IMR-90 (cell line): Measurements from ENCODE around the gene CADM2. TPM values are rescaled to one million over a fixed set of nuclear protein-coding genes. Genes with fewer than 3 reads are reported as not detected.

ENCODE experiments used
- ATAC-seq: fragments of 200-7000 bp; cut with Tn5 transposase; 2 replicates; pipeline ENCODE4 v1.9.1; 2020; ENCODE audit warnings: low read depth, mild to moderate bottlenecking, moderate library complexity
- BruUV-seq: library from RNA; stranded (reverse); fragments of 400-500 nt; replicated peaks from 2 replicates; lab custom pipeline; 2021; lab: Mats Ljungman, UMichigan
- CTCF ChIA-PET: fragments of 300-600 bp; formaldehyde crosslinking; extraction: SDS; loops from one replicate; lab custom pipeline; 2021; ENCODE audit warnings: antibody characterized with exemption; lab: Yijun Ruan, JAX
- POLR2A ChIA-PET: fragments of 300-600 bp; sonication (Branson Sonifier 250); formaldehyde crosslinking; loops from one replicate; lab custom pipeline; 2022; ENCODE audit warnings: antibody characterized with exemption; ENCODE audit not compliant: unreplicated experiment; lab: Charles Lee
- DNase-seq: peaks from one replicate; pipeline ENCODE4 v3.0.0; 2013
- H2AFZ ChIP-seq: replicated peaks from 2 replicates; pipeline ENCODE3; 2013; ENCODE audit warnings: low read length, mild to moderate bottlenecking; ENCODE audit not compliant: poor library complexity
- H2AK5ac ChIP-seq: 2 replicates; pipeline ENCODE4 v1.6.1; 2013; ENCODE audit warnings: low read depth, low read length, inconsistent platforms
- H2AK9ac ChIP-seq: replicated peaks from 2 replicates; pipeline ENCODE3; 2013; ENCODE audit warnings: mild to moderate bottlenecking, low read depth, low read length, moderate library complexity; ENCODE audit not compliant: poor library complexity
- H2BK120ac ChIP-seq: 2 replicates; pipeline ENCODE4 v1.6.1; 2013; ENCODE audit warnings: low read depth, low read length, inconsistent platforms
- H2BK15ac ChIP-seq: 3 replicates; pipeline ENCODE4 v1.6.1; 2013; ENCODE audit warnings: low read depth, low read length, inconsistent platforms
- H2BK20ac ChIP-seq: 2 replicates; pipeline ENCODE4 v1.6.1; 2013; ENCODE audit warnings: low read depth, mild to moderate bottlenecking, inconsistent platforms, low read length, moderate library complexity
- H2BK5ac ChIP-seq: 2 replicates; pipeline ENCODE4 v1.6.1; 2013; ENCODE audit warnings: mild to moderate bottlenecking, low read depth, low read length, inconsistent platforms; ENCODE audit not compliant: poor library complexity, severe bottlenecking
- H3K14ac ChIP-seq: replicated peaks from 2 replicates; pipeline ENCODE4 v1.6.1; 2013; ENCODE audit warnings: low read depth, low read length, inconsistent platforms
- H3K18ac ChIP-seq: 2 replicates; pipeline ENCODE4 v1.6.1; 2013; ENCODE audit warnings: low read depth, low read length, control low read depth
- H3K23ac ChIP-seq: 2 replicates; pipeline ENCODE4 v1.6.1; 2013; ENCODE audit warnings: low read depth, low read length, inconsistent platforms
- H3K27ac ChIP-seq: 2 replicates; pipeline ENCODE4 v1.5.1; 2013; ENCODE audit warnings: mild to moderate bottlenecking, control low read depth, low read length; ENCODE audit not compliant: insufficient read depth
- H3K27me3 ChIP-seq: 2 replicates; pipeline ENCODE4 v1.6.1; 2013; ENCODE audit warnings: low read length; ENCODE audit not compliant: control insufficient read depth, insufficient read depth
- H3K36me3 ChIP-seq: 2 replicates; pipeline ENCODE4 v1.6.1; 2013; ENCODE audit warnings: low read length, mixed read lengths; ENCODE audit not compliant: control insufficient read depth, insufficient read depth
- H3K4ac ChIP-seq: 2 replicates; pipeline ENCODE4 v1.6.1; 2013; ENCODE audit warnings: low read depth, low read length, inconsistent platforms
- H3K4me1 ChIP-seq: 2 replicates; pipeline ENCODE4 v1.6.1; 2013; ENCODE audit warnings: low read length, mixed read lengths; ENCODE audit not compliant: control insufficient read depth, insufficient read depth
- H3K4me2 ChIP-seq: 2 replicates; pipeline ENCODE4 v1.6.1; 2013; ENCODE audit warnings: low read depth, mild to moderate bottlenecking, control low read depth, low read length, moderate library complexity
- H3K4me3 ChIP-seq: 2 replicates; pipeline ENCODE4 v1.5.1; 2013; ENCODE audit warnings: low read depth, mild to moderate bottlenecking, control low read depth, low read length, moderate library complexity; ENCODE audit not compliant: insufficient read depth
- H3K56ac ChIP-seq: 2 replicates; pipeline ENCODE4 v1.6.1; 2013; ENCODE audit warnings: low read length, inconsistent platforms; ENCODE audit not compliant: insufficient read depth; ENCODE audit errors: extremely low read depth
- H3K79me1 ChIP-seq, 2 experiments: 2 replicates each; pipeline ENCODE4 v1.6.1; 2013; ENCODE audit warnings: low read length in 2 of 2, inconsistent platforms in 1 of 2, low read depth in 1 of 2
- H3K9ac ChIP-seq: 2 replicates; pipeline ENCODE4 v1.6.1; 2013; ENCODE audit warnings: low read depth, low read length, control low read depth
- H3K9me1 ChIP-seq: 2 replicates; pipeline ENCODE4 v1.6.1; 2013; ENCODE audit warnings: low read length, inconsistent platforms; ENCODE audit not compliant: insufficient read depth
- H3K9me3 ChIP-seq: 2 replicates; pipeline ENCODE4 v1.6.1; 2013; ENCODE audit warnings: low read length; ENCODE audit not compliant: control insufficient read depth, insufficient read depth
- H4K20me1 ChIP-seq: 2 replicates; pipeline ENCODE4 v1.6.1; 2013; ENCODE audit warnings: low read length, inconsistent platforms; ENCODE audit not compliant: insufficient read depth
- H4K5ac ChIP-seq: 2 replicates; pipeline ENCODE4 v1.6.1; 2013; ENCODE audit warnings: mild to moderate bottlenecking, low read depth, low read length, control low read depth
- H4K8ac ChIP-seq, 2 experiments: 2 replicates each; pipeline ENCODE4 v1.6.1; 2013; ENCODE audit warnings: low read depth in 2 of 2, low read length in 2 of 2, control low read depth in 1 of 2, inconsistent platforms in 1 of 2
- H4K91ac ChIP-seq: 2 replicates; pipeline ENCODE4 v1.6.1; 2013; ENCODE audit warnings: low read depth, low read length, inconsistent platforms; ENCODE audit not compliant: insufficient read depth
- BHLHE40 ChIP-seq: fragments of 150-350 bp; IDR thresholded peaks from 2 replicates; pipeline ENCODE4 v1.6.1; 2016; ENCODE audit warnings: mild to moderate bottlenecking, low read depth, low read length
- CEBPB ChIP-seq: IDR thresholded peaks from 2 replicates; pipeline ENCODE4 v1.6.1; 2012; ENCODE audit warnings: low read depth, low read length, improper control_type of control experiment
- CHD1 ChIP-seq: IDR thresholded peaks from 2 replicates; pipeline ENCODE4 v1.6.1; 2012; ENCODE audit warnings: low read depth, low read length, improper control_type of control experiment
- FOS ChIP-seq: fragments of 150-350 bp; IDR thresholded peaks from 2 replicates; pipeline ENCODE4 v1.6.1; 2016; ENCODE audit warnings: low read depth, low read length
- MAFK ChIP-seq: IDR thresholded peaks from 2 replicates; pipeline ENCODE4 v1.6.1; 2012; ENCODE audit warnings: low read depth, low read length, improper control_type of control experiment
- MAZ ChIP-seq: IDR thresholded peaks from 2 replicates; pipeline ENCODE4 v1.6.1; 2012; ENCODE audit warnings: low read depth, mild to moderate bottlenecking, low read length, improper control_type of control experiment, moderate library complexity, borderline replicate concordance
- MXI1 ChIP-seq: IDR thresholded peaks from 2 replicates; pipeline ENCODE4 v1.6.1; 2012; ENCODE audit warnings: low read depth, mild to moderate bottlenecking, low read length, moderate library complexity, borderline replicate concordance
- NFE2L2 ChIP-seq: fragments of 150-350 bp; IDR thresholded peaks from 2 replicates; pipeline ENCODE4 v1.6.1; 2016; ENCODE audit warnings: low read depth, mild to moderate bottlenecking, low read length
- POLR2A ChIP-seq: IDR thresholded peaks from 2 replicates; pipeline ENCODE4 v1.6.1; 2012; ENCODE audit warnings: mild to moderate bottlenecking, low read depth, low read length
- RAD21 ChIP-seq: IDR thresholded peaks from 2 replicates; pipeline ENCODE4 v1.6.1; 2012; ENCODE audit warnings: low read length, improper control_type of control experiment
- RCOR1 ChIP-seq: IDR thresholded peaks from 2 replicates; pipeline ENCODE4 v1.6.1; 2012; ENCODE audit warnings: mild to moderate bottlenecking, low read length, improper control_type of control experiment; ENCODE audit not compliant: insufficient replicate concordance
- RFX5 ChIP-seq: IDR thresholded peaks from 2 replicates; pipeline ENCODE4 v1.8.0; 2012; ENCODE audit warnings: low read depth, mild to moderate bottlenecking, low read length, moderate library complexity
- SMC3 ChIP-seq: fragments of 150-350 bp; IDR thresholded peaks from 2 replicates; pipeline ENCODE4 v1.6.1; 2016; ENCODE audit warnings: low read depth, mild to moderate bottlenecking, antibody characterized with exemption, low read length, moderate library complexity
- WGBS, 2 experiments: methylation state at CpG; one replicate each; pipeline versions ENCODE4 v1.1.5 to v1.1.7; 2013; ENCODE audit warnings: missing lambda C conversion rate in 2 of 2; ENCODE audit not compliant: insufficient read length in 1 of 2; ENCODE audit errors: extremely low coverage in 2 of 2; 5-methylcytosine and 5-hydroxymethylcytosine counted together
- dilution Hi-C: fragments of 300-500 bp; cut with HindIII; formaldehyde crosslinking; loops from one replicate; pipeline ENCODE4 v1.14.3; 2018; ENCODE audit warnings: low sequenced_read_pairs; ENCODE audit not compliant: unreplicated experiment
- in situ Hi-C: fragments of 300-500 bp; cut with MboI; formaldehyde crosslinking; loops from 3 replicates; pipeline ENCODE4 v1.14.3; 2019; ENCODE audit warnings: low sequenced_read_pairs, inconsistent platforms, mixed read lengths
- intact Hi-C: fragments of 100-400 bp; cut with micrococcal nuclease; formaldehyde crosslinking; loops from 2 replicates; pipeline ENCODE4 v1.10.0; 2022
- polyA plus RNA-seq, 3 experiments: library from polyadenylated mRNA; depleted of rRNA; stranded (reverse); fragments of >200 nt; gene quantifications; 2 replicates each; pipeline ENCODE4 v1.2.3, GENCODE V29; 2012; ENCODE audit warnings: low replicate concordance in 1 of 3
- total RNA-seq: library from RNA; depleted of rRNA; stranded (reverse); fragments of >200 nt; gene quantifications from 2 replicates; pipeline ENCODE4 v1.2.3, GENCODE V29; 2012
- TF ChIP-seq, protein P1 (sequence below): fragments of 150-350 bp; IDR thresholded peaks from 2 replicates; pipeline ENCODE4 v1.6.1; 2016; ENCODE audit warnings: low read depth, mild to moderate bottlenecking, low read length, moderate library complexity, borderline replicate concordance
- TF ChIP-seq, protein P2 (sequence below): fragments of 150-350 bp; IDR thresholded peaks from 2 replicates; pipeline ENCODE4 v1.6.1; 2017; ENCODE audit warnings: mild to moderate bottlenecking, antibody characterized with exemption, low read length, low read depth
- TF ChIP-seq, protein P3 (sequence below): conservative IDR thresholded peaks from 2 replicates; pipeline ENCODE4 v1.5.1; 2012; ENCODE audit warnings: mild to moderate bottlenecking, low read depth, low read length, improper control_type of control experiment

The CADM2 gene
- total and polyA plus RNA-seq, 2 of the 4 experiments (the other 2 are of a cell fraction), result not detected

DNA sequence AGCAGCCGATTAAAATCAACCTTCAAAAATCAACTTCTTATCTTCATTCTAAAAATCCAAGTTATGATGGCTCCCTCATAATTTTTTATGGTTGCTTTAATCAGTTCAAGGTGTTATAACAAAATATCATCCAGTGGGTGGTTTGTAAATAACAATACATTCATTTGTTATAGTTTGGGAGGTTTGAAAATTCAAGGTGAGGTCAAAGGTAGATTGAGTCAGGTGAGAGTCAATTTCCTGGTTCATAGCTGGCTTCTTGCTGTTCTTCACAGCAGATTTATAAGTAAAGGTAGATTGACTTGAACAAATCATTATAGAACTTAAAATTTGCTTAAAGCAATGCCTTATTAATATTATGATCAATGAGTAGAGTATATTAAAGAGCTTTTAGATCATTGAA lies 192.8 kb downstream of the CADM2 start:
- H4K20me1 ChIP-seq, result no peaks in the 10 kb centered on the region
- TF ChIP-seq, protein P1, sequence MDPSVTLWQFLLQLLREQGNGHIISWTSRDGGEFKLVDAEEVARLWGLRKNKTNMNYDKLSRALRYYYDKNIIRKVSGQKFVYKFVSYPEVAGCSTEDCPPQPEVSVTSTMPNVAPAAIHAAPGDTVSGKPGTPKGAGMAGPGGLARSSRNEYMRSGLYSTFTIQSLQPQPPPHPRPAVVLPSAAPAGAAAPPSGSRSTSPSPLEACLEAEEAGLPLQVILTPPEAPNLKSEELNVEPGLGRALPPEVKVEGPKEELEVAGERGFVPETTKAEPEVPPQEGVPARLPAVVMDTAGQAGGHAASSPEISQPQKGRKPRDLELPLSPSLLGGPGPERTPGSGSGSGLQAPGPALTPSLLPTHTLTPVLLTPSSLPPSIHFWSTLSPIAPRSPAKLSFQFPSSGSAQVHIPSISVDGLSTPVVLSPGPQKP, result no peak
- no peak for TF ChIP-seq FOS
- no peak for TF ChIP-seq RCOR1
- TF ChIP-seq, protein P2, sequence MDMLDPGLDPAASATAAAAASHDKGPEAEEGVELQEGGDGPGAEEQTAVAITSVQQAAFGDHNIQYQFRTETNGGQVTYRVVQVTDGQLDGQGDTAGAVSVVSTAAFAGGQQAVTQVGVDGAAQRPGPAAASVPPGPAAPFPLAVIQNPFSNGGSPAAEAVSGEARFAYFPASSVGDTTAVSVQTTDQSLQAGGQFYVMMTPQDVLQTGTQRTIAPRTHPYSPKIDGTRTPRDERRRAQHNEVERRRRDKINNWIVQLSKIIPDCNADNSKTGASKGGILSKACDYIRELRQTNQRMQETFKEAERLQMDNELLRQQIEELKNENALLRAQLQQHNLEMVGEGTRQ, result no peak
- TF ChIP-seq RAD21, result no peak
- no peak for TF ChIP-seq MXI1
- no peak for TF ChIP-seq BHLHE40
- no peak for TF ChIP-seq CEBPB
- no peak for TF ChIP-seq MAZ
- TF ChIP-seq, protein P3, sequence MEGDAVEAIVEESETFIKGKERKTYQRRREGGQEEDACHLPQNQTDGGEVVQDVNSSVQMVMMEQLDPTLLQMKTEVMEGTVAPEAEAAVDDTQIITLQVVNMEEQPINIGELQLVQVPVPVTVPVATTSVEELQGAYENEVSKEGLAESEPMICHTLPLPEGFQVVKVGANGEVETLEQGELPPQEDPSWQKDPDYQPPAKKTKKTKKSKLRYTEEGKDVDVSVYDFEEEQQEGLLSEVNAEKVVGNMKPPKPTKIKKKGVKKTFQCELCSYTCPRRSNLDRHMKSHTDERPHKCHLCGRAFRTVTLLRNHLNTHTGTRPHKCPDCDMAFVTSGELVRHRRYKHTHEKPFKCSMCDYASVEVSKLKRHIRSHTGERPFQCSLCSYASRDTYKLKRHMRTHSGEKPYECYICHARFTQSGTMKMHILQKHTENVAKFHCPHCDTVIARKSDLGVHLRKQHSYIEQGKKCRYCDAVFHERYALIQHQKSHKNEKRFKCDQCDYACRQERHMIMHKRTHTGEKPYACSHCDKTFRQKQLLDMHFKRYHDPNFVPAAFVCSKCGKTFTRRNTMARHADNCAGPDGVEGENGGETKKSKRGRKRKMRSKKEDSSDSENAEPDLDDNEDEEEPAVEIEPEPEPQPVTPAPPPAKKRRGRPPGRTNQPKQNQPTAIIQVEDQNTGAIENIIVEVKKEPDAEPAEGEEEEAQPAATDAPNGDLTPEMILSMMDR, result no peak
- TF ChIP-seq SMC3, result no peak
- TF ChIP-seq MAFK, result no peak
- no peak for TF ChIP-seq RFX5
- TF ChIP-seq NFE2L2, result no peak
- TF ChIP-seq POLR2A, result no peak
- TF ChIP-seq CHD1, result no peak
- no peak overlapping the region for H3K14ac ChIP-seq
- H3K36me3 ChIP-seq, result no peaks in the 10 kb centered on the region
- H3K27ac ChIP-seq, result no peak overlapping the region
- H3K9me3 ChIP-seq, result 0 out of 2 replicates have a peak, but pooled peaks cover 1% of the 10 kb centered on the region
- no peak overlapping the region for H2BK120ac ChIP-seq
- no peaks in the 10 kb centered on the region for H3K4me1 ChIP-seq
- H3K18ac ChIP-seq, result no peak overlapping the region
- no peak overlapping the region for H4K91ac ChIP-seq
- no peak overlapping the region for H3K4me3 ChIP-seq
- H2AK5ac ChIP-seq, result no peak overlapping the region
- no TSS peak for BruUV-seq
- no peaks in the 10 kb centered on the region for H3K9me1 ChIP-seq
- H2BK5ac ChIP-seq, result no peak overlapping the region
- CTCF ChIA-PET, result no interaction called here
- H3K9ac ChIP-seq, result no peak overlapping the region
- no peaks in the 10 kb centered on the region for H3K27me3 ChIP-seq
- POLR2A ChIA-PET, result no interaction called here
- H2BK20ac ChIP-seq, result no peak overlapping the region
- no CpG with 5 or more reads among the region's 1 CpG for WGBS, 2 experiments
- H4K5ac ChIP-seq, result no peak overlapping the region
- no peak for DNase-seq
- no peak overlapping the region for H3K4me2 ChIP-seq
- H3K23ac ChIP-seq, result no peak overlapping the region
- intact Hi-C loops (no loop called here), dilution Hi-C loops (no loop called here), in situ Hi-C loops (no loop called here)
- no peak overlapping the region for H2BK15ac ChIP-seq
- no peak overlapping the region for H2AK9ac ChIP-seq
- ATAC-seq, result no peak
- H2AFZ ChIP-seq, result no peak overlapping the region
- no peaks in the 10 kb centered on the region for H3K79me1 ChIP-seq
- H3K56ac ChIP-seq, result no peak overlapping the region
- no peak overlapping the region for H3K4ac ChIP-seq
- H4K8ac ChIP-seq, result no peak overlapping the region
